Type B pancreatic cell (in vitro differentiated cells): ENCODE results near the gene UPK1B. TPM values are rescaled to one million over a fixed set of nuclear protein-coding genes. Genes with fewer than 3 reads are reported as not detected.

ENCODE experiments used
- DNase-seq: peaks from one replicate; pipeline ENCODE4 v3.0.0; 2021; ENCODE audit warnings: mixed read lengths; ENCODE audit not compliant: unreplicated experiment; ENCODE audit errors: extremely low spot score
- H3K27ac Mint-ChIP-seq: 2 replicates; pipeline ENCODE4 v1.8.0; 2021; ENCODE audit warnings: mild to moderate bottlenecking, mixed read lengths
- H3K27me3 Mint-ChIP-seq: 2 replicates; pipeline ENCODE4 v1.8.0; 2021; ENCODE audit warnings: mixed read lengths
- H3K36me3 Mint-ChIP-seq: 2 replicates; pipeline ENCODE4 v1.8.0; 2021; ENCODE audit warnings: mixed read lengths
- H3K4me1 Mint-ChIP-seq: one replicate; pipeline ENCODE4 v1.8.0; 2021; ENCODE audit warnings: mixed read lengths; ENCODE audit not compliant: unreplicated experiment
- H3K4me3 Mint-ChIP-seq: 2 replicates; pipeline ENCODE4 v1.8.0; 2021; ENCODE audit warnings: mild to moderate bottlenecking, mixed read lengths
- H3K9me3 Mint-ChIP-seq: 2 replicates; pipeline ENCODE4 v1.8.0; 2021; ENCODE audit warnings: mixed read lengths
- CTCF ChIP-seq: fragments of 200-600 bp; sonication (generic); conservative IDR thresholded peaks from 2 replicates; pipeline ENCODE4 v1.5.0; 2021; ENCODE audit warnings: antibody characterized with exemption, mild to moderate bottlenecking
- total RNA-seq: library from RNA; stranded (reverse); gene quantifications from 2 replicates; pipeline ENCODE4 v1.2.1, GENCODE V29; 2021; ENCODE audit warnings: low replicate concordance

The UPK1B gene
- total RNA-seq, 1 donor from 2014 or later = 49.2 TPM

- Mint-ChIP-seq H3K9me3 (no peaks in the 10 kb centered on the region), H3K4me1 (peaks cover 3% of the 10 kb centered on the region), H3K27me3 (peaks cover 19% of the 10 kb centered on the region), H3K27ac (no peak overlapping the region), H3K4me3 (no peak overlapping the region), H3K36me3 (no peaks in the 10 kb centered on the region)
- no peak for TF ChIP-seq CTCF
- no peak for DNase-seq
Measured at GRCh38 chr3:119170821-119171220, 2.6 kb upstream of the UPK1B start.

GRCh38 chr3:119175872-119176756 lies 2.7 kb downstream of the UPK1B start:
- H3K27ac Mint-ChIP-seq = peak overlapping the region; percentile 87
- H3K27me3 Mint-ChIP-seq = peaks cover 21% of the 10 kb centered on the region
- DNase-seq = no peak
- H3K4me3 Mint-ChIP-seq = peak overlapping the region; percentile 65
- H3K9me3 Mint-ChIP-seq = peaks cover 6% of the 10 kb centered on the region
- no peaks in the 10 kb centered on the region for H3K36me3 Mint-ChIP-seq
- peaks cover 7% of the 10 kb centered on the region for H3K4me1 Mint-ChIP-seq
- TF ChIP-seq CTCF = no peak

GRCh38 chr3:119176778-119177177 lies 3.4 kb downstream of the UPK1B start:
- H3K4me3 Mint-ChIP-seq = peak overlapping the region; percentile 35
- DNase-seq = no peak
- peaks cover 6% of the 10 kb centered on the region for H3K9me3 Mint-ChIP-seq
- H3K4me1 Mint-ChIP-seq = peaks cover 7% of the 10 kb centered on the region
- H3K27ac Mint-ChIP-seq = peak overlapping the region; percentile 87
- peaks cover 21% of the 10 kb centered on the region for H3K27me3 Mint-ChIP-seq
- no peak for TF ChIP-seq CTCF
- H3K36me3 Mint-ChIP-seq = no peaks in the 10 kb centered on the region

- peak overlapping the region; percentile 87 for H3K27ac Mint-ChIP-seq
- no peaks in the 10 kb centered on the region for H3K36me3 Mint-ChIP-seq
- H3K4me3 Mint-ChIP-seq = no peak overlapping the region
- H3K9me3 Mint-ChIP-seq = peaks cover 6% of the 10 kb centered on the region
- no peak for TF ChIP-seq CTCF
- H3K4me1 Mint-ChIP-seq = peaks cover 7% of the 10 kb centered on the region
- peaks cover 21% of the 10 kb centered on the region for H3K27me3 Mint-ChIP-seq
- DNase-seq = no peak
Measured at GRCh38 chr3:119177321-119177720, 3.9 kb downstream of the UPK1B start.

- no peak for TF ChIP-seq CTCF
- H3K9me3 Mint-ChIP-seq = peaks cover 10% of the 10 kb centered on the region
- H3K36me3 Mint-ChIP-seq = no peaks in the 10 kb centered on the region
- H3K27me3 Mint-ChIP-seq = peaks cover 3% of the 10 kb centered on the region
- no peak for DNase-seq
- H3K27ac Mint-ChIP-seq = peak overlapping the region; percentile 50
- no peaks in the 10 kb centered on the region for H3K4me1 Mint-ChIP-seq
- no peak overlapping the region for H3K4me3 Mint-ChIP-seq
Measured at GRCh38 chr3:119181765-119182164, 8.4 kb downstream of the UPK1B start.
